Measurements from ENCODE around the gene MCU. TPM values are rescaled to one million over a fixed set of nuclear protein-coding genes. Genes with fewer than 3 reads are reported as not detected.

MCU gene
- total RNA-seq, 1 donor from 2014 or later, result 31.8 TPM

GRCh38 chr10:72888151-72888638, 196.3 kb downstream of the MCU start:
- no peak for TF ChIP-seq CTCF (IDR thresholded peaks at IDR 0.05; ENCODE audit: insufficient read depth, low read depth, low read length)
- no peak for TF ChIP-seq EZH2 (IDR thresholded peaks at IDR 0.05; ENCODE audit: insufficient read depth, low read length)
- Histone ChIP-seq H3K4me3 (ENCODE audit: insufficient read depth, low read depth, low read length) (no peak overlapping the region), H3K36me3 (ENCODE audit: insufficient read depth, low read length) (no peaks in the 10 kb centered on the region), H3K9ac (ENCODE audit: low read length) (no peak overlapping the region), H3K4me2 (ENCODE audit: low read length) (no peak overlapping the region), H3K27ac (ENCODE audit: low read depth, low read length) (no peak overlapping the region), H4K20me1 (ENCODE audit: insufficient read depth, low read length) (no peaks in the 10 kb centered on the region), H2AFZ (ENCODE audit: low read depth, low read length) (no peak overlapping the region), H3K4me1 (ENCODE audit: insufficient read depth, low read length) (peaks cover 7% of the 10 kb centered on the region), H3K9me3 (ENCODE audit: insufficient read depth, low read depth, low read length) (no peaks in the 10 kb centered on the region), H3K27me3 (ENCODE audit: insufficient read depth, low read length) (no peaks in the 10 kb centered on the region), H3K79me2 (ENCODE audit: insufficient read depth, low read length) (no peaks in the 10 kb centered on the region)
- Mint-ChIP-seq H3K4me1 (ENCODE audit: low read depth, unreplicated experiment) (peaks cover 6% of the 10 kb centered on the region), H3K4me3 (ENCODE audit: unreplicated experiment) (no peak overlapping the region), H3K9me3 (ENCODE audit: unreplicated experiment) (no peaks in the 10 kb centered on the region), H3K27me3 (ENCODE audit: low read depth, unreplicated experiment) (no peaks in the 10 kb centered on the region), H3K36me3 (ENCODE audit: low read depth, unreplicated experiment) (peaks cover 15% of the 10 kb centered on the region), H3K27ac (ENCODE audit: unreplicated experiment) (no peak overlapping the region)
- FAIRE-seq (no peak), DNase-seq (ENCODE audit: low read depth) (no peak)

- no peak overlapping the region for H3K4me3 ChIP-seq (ENCODE audit: insufficient read depth, low read depth, low read length)
- Mint-ChIP-seq H3K36me3 (ENCODE audit: low read depth, unreplicated experiment) (peaks cover 15% of the 10 kb centered on the region), H3K27ac (ENCODE audit: unreplicated experiment) (no peak overlapping the region), H3K4me3 (ENCODE audit: unreplicated experiment) (no peak overlapping the region), H3K27me3 (ENCODE audit: low read depth, unreplicated experiment) (no peaks in the 10 kb centered on the region), H3K4me1 (ENCODE audit: low read depth, unreplicated experiment) (peaks cover 6% of the 10 kb centered on the region), H3K9me3 (ENCODE audit: unreplicated experiment) (no peaks in the 10 kb centered on the region)
- no peaks in the 10 kb centered on the region for H3K9me3 ChIP-seq (ENCODE audit: insufficient read depth, low read depth, low read length)
- H3K27ac ChIP-seq (ENCODE audit: low read depth, low read length), result no peak overlapping the region
- DNase-seq (ENCODE audit: low read depth) (peak; percentile 15), FAIRE-seq (no peak)
- no peaks in the 10 kb centered on the region for H4K20me1 ChIP-seq (ENCODE audit: insufficient read depth, low read length)
- H3K79me2 ChIP-seq (ENCODE audit: insufficient read depth, low read length), result no peaks in the 10 kb centered on the region
- no peaks in the 10 kb centered on the region for H3K27me3 ChIP-seq (ENCODE audit: insufficient read depth, low read length)
- no peak overlapping the region for H3K4me2 ChIP-seq (ENCODE audit: low read length)
- no peaks in the 10 kb centered on the region for H3K36me3 ChIP-seq (ENCODE audit: insufficient read depth, low read length)
- TF ChIP-seq CTCF (IDR thresholded peaks at IDR 0.05; ENCODE audit: insufficient read depth, low read depth, low read length), result no peak
- TF ChIP-seq EZH2 (IDR thresholded peaks at IDR 0.05; ENCODE audit: insufficient read depth, low read length), result no peak
- peaks cover 7% of the 10 kb centered on the region for H3K4me1 ChIP-seq (ENCODE audit: insufficient read depth, low read length)
- no peak overlapping the region for H3K9ac ChIP-seq (ENCODE audit: low read length)
- H2AFZ ChIP-seq (ENCODE audit: low read depth, low read length), result no peak overlapping the region
Measured at GRCh38 chr10:72889391-72889831, 197.5 kb downstream of the MCU start.

- H3K27me3 ChIP-seq (ENCODE audit: insufficient read depth, low read length), result no peaks in the 10 kb centered on the region
- no peak for TF ChIP-seq EZH2 (IDR thresholded peaks at IDR 0.05; ENCODE audit: insufficient read depth, low read length)
- TF ChIP-seq CTCF (IDR thresholded peaks at IDR 0.05; ENCODE audit: insufficient read depth, low read depth, low read length), result no peak
- H3K4me3 Mint-ChIP-seq (ENCODE audit: unreplicated experiment), result no peak overlapping the region
- H3K4me2 ChIP-seq (ENCODE audit: low read length), result no peak overlapping the region
- H3K4me1 Mint-ChIP-seq (ENCODE audit: low read depth, unreplicated experiment), result peaks cover 6% of the 10 kb centered on the region
- no peaks in the 10 kb centered on the region for H3K79me2 ChIP-seq (ENCODE audit: insufficient read depth, low read length)
- H3K9me3 Mint-ChIP-seq (ENCODE audit: unreplicated experiment), result no peaks in the 10 kb centered on the region
- FAIRE-seq (no peak), DNase-seq (ENCODE audit: low read depth) (no peak)
- peaks cover 7% of the 10 kb centered on the region for H3K4me1 ChIP-seq (ENCODE audit: insufficient read depth, low read length)
- H3K4me3 ChIP-seq (ENCODE audit: insufficient read depth, low read depth, low read length), result no peak overlapping the region
- no peak overlapping the region for H3K27ac ChIP-seq (ENCODE audit: low read depth, low read length)
- no peaks in the 10 kb centered on the region for H4K20me1 ChIP-seq (ENCODE audit: insufficient read depth, low read length)
- no peaks in the 10 kb centered on the region for H3K27me3 Mint-ChIP-seq (ENCODE audit: low read depth, unreplicated experiment)
- peaks cover 15% of the 10 kb centered on the region for H3K36me3 Mint-ChIP-seq (ENCODE audit: low read depth, unreplicated experiment)
- no peak overlapping the region for H2AFZ ChIP-seq (ENCODE audit: low read depth, low read length)
- no peak overlapping the region for H3K27ac Mint-ChIP-seq (ENCODE audit: unreplicated experiment)
- no peaks in the 10 kb centered on the region for H3K36me3 ChIP-seq (ENCODE audit: insufficient read depth, low read length)
- no peak overlapping the region for H3K9ac ChIP-seq (ENCODE audit: low read length)
- H3K9me3 ChIP-seq (ENCODE audit: insufficient read depth, low read depth, low read length), result no peaks in the 10 kb centered on the region
Measured at GRCh38 chr10:72890086-72890485, 198.1 kb downstream of the MCU start.
